Measurements from ENCODE around the gene AFF1. TPM values are rescaled to one million over a fixed set of nuclear protein-coding genes. Genes with fewer than 3 reads are reported as not detected.

The AFF1 gene
- total and polyA plus RNA-seq, 2 experiments from 2014 or later = 9.4 to 13.8 TPM

- H3K4me3 ChIP-seq = no peak overlapping the region
These were observed 12.2 kb downstream of the AFF1 start for GRCh38 chr4:86946868-86947500.

GRCh38 chr4:86947501-86948120, 12.8 kb downstream of the AFF1 start:
- H3K36me3 ChIP-seq (ENCODE audit: low read depth) = no peaks in the 10 kb centered on the region
- H3K27ac ChIP-seq = no peak overlapping the region
- in situ Hi-C loops (cut with MboI) = no loop called here
- TF ChIP-seq EZH2phosphoT487 (IDR thresholded peaks at IDR 0.05; ENCODE audit: insufficient read depth, low read depth) (no peak), EZH2 (IDR thresholded peaks at IDR 0.05; ENCODE audit: insufficient read depth, poor library complexity, severe bottlenecking) (no peak)
- DNase-seq = no peak
- H3K9me2 ChIP-seq (ENCODE audit: insufficient read depth) = no peaks in the 10 kb centered on the region
- H3K9me3 ChIP-seq (ENCODE audit: low read depth) = no peaks in the 10 kb centered on the region
- no peak overlapping the region for H2AFZ ChIP-seq
- H3K4me1 ChIP-seq (ENCODE audit: insufficient read depth) = no peaks in the 10 kb centered on the region
- H3K27me3 ChIP-seq (replicated peaks; ENCODE audit: insufficient read depth) = no peaks in the 10 kb centered on the region
- H3K4me2 ChIP-seq (ENCODE audit: unreplicated experiment) = no peak overlapping the region
- peaks cover 33% of the 10 kb centered on the region for H3K79me2 ChIP-seq (ENCODE audit: insufficient read depth)
- no peaks in the 10 kb centered on the region for H3F3A ChIP-seq (ENCODE audit: insufficient read depth)
- no peak overlapping the region for H3K4me3 ChIP-seq
- H4K20me1 ChIP-seq (ENCODE audit: insufficient read depth) = no peaks in the 10 kb centered on the region
- H3K9ac ChIP-seq = no peak overlapping the region
- 78 to 90% methylated on average over 1 of the region's 1 CpG for WGBS, 2 experiments (ENCODE audit: low coverage in 1 of 2, low lambda C conversion rate in 2 of 2, missing lambda C conversion rate in 2 of 2)

More at GRCh38 chr4:86946868-86947500, 12.2 kb downstream of the AFF1 start:
- H3K36me3 ChIP-seq (ENCODE audit: low read depth) = no peaks in the 10 kb centered on the region
- no peaks in the 10 kb centered on the region for H3K27me3 ChIP-seq (replicated peaks; ENCODE audit: insufficient read depth)
- DNase-seq = no peak
- H3K9me3 ChIP-seq (ENCODE audit: low read depth) = no peaks in the 10 kb centered on the region
- H3K9me2 ChIP-seq (ENCODE audit: insufficient read depth) = no peaks in the 10 kb centered on the region
- H3K4me1 ChIP-seq (ENCODE audit: insufficient read depth) = peaks cover 4% of the 10 kb centered on the region; the same call in 1 of the 2 replicates
- in situ Hi-C loops (cut with MboI) = no loop called here
- H3K9ac ChIP-seq = no peak overlapping the region
- no peak for TF ChIP-seq EZH2phosphoT487 (IDR thresholded peaks at IDR 0.05; ENCODE audit: insufficient read depth, low read depth)
- no peak for TF ChIP-seq EZH2 (IDR thresholded peaks at IDR 0.05; ENCODE audit: insufficient read depth, poor library complexity, severe bottlenecking)
- peaks cover 39% of the 10 kb centered on the region for H3K79me2 ChIP-seq (ENCODE audit: insufficient read depth)
- no peaks in the 10 kb centered on the region for H4K20me1 ChIP-seq (ENCODE audit: insufficient read depth)
- WGBS, 2 experiments (ENCODE audit: low coverage in 1 of 2, low lambda C conversion rate in 2 of 2, missing lambda C conversion rate in 2 of 2) = 75 to 80% methylated on average over 3 of the region's 3 CpGs
- no peak overlapping the region for H3K4me2 ChIP-seq (ENCODE audit: unreplicated experiment)
- H3K27ac ChIP-seq = no peak overlapping the region
- H3F3A ChIP-seq (ENCODE audit: insufficient read depth) = no peaks in the 10 kb centered on the region
- H2AFZ ChIP-seq = no peak overlapping the region

DNA sequence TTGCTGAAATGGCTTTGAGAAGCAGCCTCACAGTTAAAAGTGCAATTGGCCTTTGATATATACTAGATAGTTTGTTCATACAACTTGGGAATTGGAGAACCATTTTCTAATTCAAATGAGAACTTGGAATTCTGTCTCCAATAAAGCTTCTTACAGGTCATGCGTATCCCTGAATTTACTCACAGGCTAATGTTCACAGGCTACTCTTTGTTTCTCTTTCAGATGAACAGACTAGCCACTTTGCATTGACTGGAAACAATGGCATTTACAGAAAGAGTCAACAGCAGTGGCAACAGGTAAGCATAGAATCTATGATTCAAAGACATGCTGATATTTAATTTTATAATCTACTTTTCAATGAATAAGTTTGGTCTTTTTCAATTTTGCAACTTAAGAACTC, 13.5 kb downstream of the AFF1 start:
- Histone ChIP-seq H3K79me2 (ENCODE audit: insufficient read depth) (peaks cover 26% of the 10 kb centered on the region), H3K27ac (no peak overlapping the region), H4K20me1 (ENCODE audit: insufficient read depth) (no peaks in the 10 kb centered on the region), H3K9me3 (ENCODE audit: low read depth) (no peaks in the 10 kb centered on the region), H2AFZ (no peak overlapping the region), H3F3A (ENCODE audit: insufficient read depth) (no peaks in the 10 kb centered on the region), H3K4me1 (ENCODE audit: insufficient read depth) (no peaks in the 10 kb centered on the region), H3K4me2 (ENCODE audit: unreplicated experiment) (no peak overlapping the region), H3K9me2 (ENCODE audit: insufficient read depth) (no peaks in the 10 kb centered on the region), H3K4me3 (no peak overlapping the region), H3K9ac (no peak overlapping the region), H3K27me3 (replicated peaks; ENCODE audit: insufficient read depth) (no peaks in the 10 kb centered on the region), H3K36me3 (ENCODE audit: low read depth) (no peaks in the 10 kb centered on the region)
- no peak for TF ChIP-seq EZH2 (IDR thresholded peaks at IDR 0.05; ENCODE audit: insufficient read depth, poor library complexity, severe bottlenecking)
- TF ChIP-seq EZH2phosphoT487 (IDR thresholded peaks at IDR 0.05; ENCODE audit: insufficient read depth, low read depth) = no peak
- WGBS, 2 experiments (ENCODE audit: low coverage in 1 of 2, low lambda C conversion rate in 2 of 2, missing lambda C conversion rate in 2 of 2) = 93 to 96% methylated on average over 1 of the region's 1 CpG
- DNase-seq = no peak
- in situ Hi-C loops (cut with MboI) = no loop called here

DNA sequence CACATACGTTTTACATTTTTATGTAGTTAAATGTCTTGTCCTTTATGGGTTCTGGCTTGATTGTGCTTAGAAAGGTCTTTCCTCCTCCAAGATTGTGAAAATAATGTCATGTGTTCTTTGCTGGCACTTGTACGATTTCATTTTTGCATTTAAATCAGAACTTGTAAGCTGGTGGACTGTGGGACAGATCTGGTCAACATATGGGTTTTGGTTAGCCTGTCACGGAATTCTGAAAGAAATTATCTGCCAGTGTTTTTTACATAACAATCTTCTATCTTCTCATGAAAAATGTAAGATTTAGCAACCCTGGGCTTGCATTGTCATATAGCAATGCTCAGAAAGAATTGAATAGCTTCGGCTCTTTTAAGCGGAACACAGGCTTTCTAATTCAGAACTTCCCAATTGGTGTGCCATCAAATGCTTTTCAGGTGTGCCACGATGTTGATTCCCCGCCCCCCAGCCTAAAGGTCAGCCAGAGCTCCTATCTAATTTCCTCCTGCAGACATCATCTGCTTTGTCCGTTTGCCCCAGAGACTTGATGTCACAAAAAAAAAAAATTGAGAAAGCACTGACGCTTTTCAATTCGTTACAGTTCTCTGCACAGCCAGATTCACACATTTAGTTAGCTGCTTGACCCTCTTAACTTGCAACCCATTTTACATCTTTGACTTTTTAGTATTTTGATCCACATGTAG, 16.2 kb downstream of the AFF1 start:
- no peaks in the 10 kb centered on the region for H3F3A ChIP-seq (ENCODE audit: insufficient read depth)
- no peaks in the 10 kb centered on the region for H3K4me1 ChIP-seq (ENCODE audit: insufficient read depth)
- in situ Hi-C loops (cut with MboI) = no loop called here
- peaks cover 21% of the 10 kb centered on the region for H3K79me2 ChIP-seq (ENCODE audit: insufficient read depth)
- no peaks in the 10 kb centered on the region for H4K20me1 ChIP-seq (ENCODE audit: insufficient read depth)
- H3K9me3 ChIP-seq (ENCODE audit: low read depth) = no peaks in the 10 kb centered on the region
- no peak overlapping the region for H3K27ac ChIP-seq
- H3K9me2 ChIP-seq (ENCODE audit: insufficient read depth) = no peaks in the 10 kb centered on the region
- H3K36me3 ChIP-seq (ENCODE audit: low read depth) = no peaks in the 10 kb centered on the region; the same call in 1 of the 2 replicates
- no peak overlapping the region for H2AFZ ChIP-seq
- H3K27me3 ChIP-seq (replicated peaks; ENCODE audit: insufficient read depth) = no peaks in the 10 kb centered on the region
- no peak for DNase-seq
- no peak overlapping the region for H3K4me3 ChIP-seq
- no peak for TF ChIP-seq EZH2phosphoT487 (IDR thresholded peaks at IDR 0.05; ENCODE audit: insufficient read depth, low read depth)
- TF ChIP-seq EZH2 (IDR thresholded peaks at IDR 0.05; ENCODE audit: insufficient read depth, poor library complexity, severe bottlenecking) = no peak
- H3K4me2 ChIP-seq (ENCODE audit: unreplicated experiment) = no peak overlapping the region
- H3K9ac ChIP-seq = no peak overlapping the region
- 38 to 39% methylated on average over 10 of the region's 10 CpGs for WGBS, 2 experiments (ENCODE audit: low coverage in 1 of 2, low lambda C conversion rate in 2 of 2, missing lambda C conversion rate in 2 of 2)

All from GM23248 (cell line).